ENCODE results near the gene USP53.

Gene USP53

GRCh38 chr4:119205690-119206089, 6.8 kb upstream of the USP53 start:
- no peak for DNase-seq
- Histone ChIP-seq H3K79me1 (replicated peaks; ENCODE audit: low read length, poor library complexity, severe bottlenecking) (no peaks in the 10 kb centered on the region), H3K14ac (ENCODE audit: low read length in 2 of 2) (no peak overlapping the region), H3K4me1 (ENCODE audit: control insufficient read depth, insufficient read depth, low read depth, low read length) (no peaks in the 10 kb centered on the region), H3K9me3 (ENCODE audit: control insufficient read depth, low read length) (no peaks in the 10 kb centered on the region), H3K18ac (ENCODE audit: low read depth in 1 of 2, low read length in 2 of 2) (no peak overlapping the region), H2AFZ (ENCODE audit: low read depth, low read length) (no peak overlapping the region), H3K23ac (ENCODE audit: low read length in 2 of 2) (no peak overlapping the region), H3K36me3 (ENCODE audit: control insufficient read depth in 1 of 2, insufficient read depth in 2 of 2, low read depth in 1 of 2, low read length in 2 of 2) (no peaks in the 10 kb centered on the region), H3K27me3 (ENCODE audit: control insufficient read depth in 1 of 2, insufficient read depth in 1 of 2, low read length in 2 of 2) (no peaks in the 10 kb centered on the region), H3K4ac (ENCODE audit: low read depth in 1 of 2, low read length in 2 of 2) (no peak overlapping the region), H3K27ac (ENCODE audit: low read length, poor library complexity, severe bottlenecking) (no peak overlapping the region), H2BK12ac (ENCODE audit: low read length in 2 of 2) (no peak overlapping the region), H4K8ac (ENCODE audit: low read length) (no peak overlapping the region), H2BK15ac (ENCODE audit: low read depth, poor library complexity, severe bottlenecking) (no peak overlapping the region), H2BK5ac (ENCODE audit: low read depth, low read length, poor library complexity, severe bottlenecking) (no peak overlapping the region), H3K4me2 (ENCODE audit: low read length, poor library complexity, severe bottlenecking) (no peak overlapping the region), H2BK120ac (ENCODE audit: low read depth, low read length) (no peak overlapping the region), H2AK5ac (ENCODE audit: low read length, severe bottlenecking) (no peak overlapping the region), H4K91ac (ENCODE audit: low read length) (no peak overlapping the region), H3K4me3 (ENCODE audit: insufficient read depth in 1 of 2, low read depth in 1 of 2, low read length in 2 of 2) (no peak overlapping the region), H3K9ac (ENCODE audit: low read length) (peak overlapping the region; percentile 69)

- Histone ChIP-seq H3K79me1 (replicated peaks; ENCODE audit: low read length, poor library complexity, severe bottlenecking) (peaks cover 2% of the 10 kb centered on the region), H2BK12ac (ENCODE audit: low read length in 2 of 2) (no peak overlapping the region), H3K36me3 (ENCODE audit: control insufficient read depth in 1 of 2, insufficient read depth in 2 of 2, low read depth in 1 of 2, low read length in 2 of 2) (no peaks in the 10 kb centered on the region), H2AK5ac (ENCODE audit: low read length, severe bottlenecking) (no peak overlapping the region), H3K4me3 (ENCODE audit: insufficient read depth in 1 of 2, low read depth in 1 of 2, low read length in 2 of 2) (peak overlapping the region in 1 of 2 experiments; percentile 28), H3K9ac (ENCODE audit: low read length) (peak overlapping the region; percentile 69), H3K4ac (ENCODE audit: low read depth in 1 of 2, low read length in 2 of 2) (no peak overlapping the region), H3K23ac (ENCODE audit: low read length in 2 of 2) (no peak overlapping the region), H3K18ac (ENCODE audit: low read depth in 1 of 2, low read length in 2 of 2) (no peak overlapping the region), H3K4me2 (ENCODE audit: low read length, poor library complexity, severe bottlenecking) (no peak overlapping the region), H2BK5ac (ENCODE audit: low read depth, low read length, poor library complexity, severe bottlenecking) (no peak overlapping the region), H2BK15ac (ENCODE audit: low read depth, poor library complexity, severe bottlenecking) (no peak overlapping the region), H3K9me3 (ENCODE audit: control insufficient read depth, low read length) (no peaks in the 10 kb centered on the region), H3K27ac (ENCODE audit: low read length, poor library complexity, severe bottlenecking) (no peak overlapping the region), H3K27me3 (ENCODE audit: control insufficient read depth in 1 of 2, insufficient read depth in 1 of 2, low read length in 2 of 2) (no peaks in the 10 kb centered on the region), H2BK120ac (ENCODE audit: low read depth, low read length) (no peak overlapping the region), H3K14ac (ENCODE audit: low read length in 2 of 2) (no peak overlapping the region), H4K8ac (ENCODE audit: low read length) (no peak overlapping the region), H3K4me1 (ENCODE audit: control insufficient read depth, insufficient read depth, low read depth, low read length) (no peaks in the 10 kb centered on the region), H4K91ac (ENCODE audit: low read length) (no peak overlapping the region), H2AFZ (ENCODE audit: low read depth, low read length) (no peak overlapping the region)
- 26% methylated on average over 1 of the region's 1 CpG for WGBS
- no peak for DNase-seq
These were observed 6.3 kb upstream of the USP53 start for GRCh38 chr4:119206178-119206577.

DNA sequence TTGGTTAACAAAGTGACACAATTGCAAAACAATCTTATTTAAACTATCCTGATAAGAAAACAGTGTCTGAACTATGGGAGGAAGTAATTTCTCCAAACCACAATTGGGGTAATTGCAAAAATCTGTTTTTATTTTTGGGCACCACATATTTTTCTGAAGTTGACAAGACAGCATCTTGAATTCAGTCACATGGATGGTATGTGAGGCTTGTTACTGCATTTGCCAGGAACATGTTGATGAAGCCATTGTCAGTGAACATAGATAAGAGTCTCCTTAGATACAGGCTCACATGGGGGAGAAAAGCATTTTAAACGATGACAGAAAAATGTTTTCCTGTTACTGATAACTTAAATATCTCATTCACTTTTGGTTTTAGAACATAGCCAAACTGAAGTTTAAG, 5.5 kb upstream of the USP53 start:
- no peak overlapping the region for H3K4ac ChIP-seq (ENCODE audit: low read depth in 1 of 2, low read length in 2 of 2)
- no CpG with 5 or more reads among the region's 1 CpG for WGBS
- no peak for DNase-seq
- H3K18ac ChIP-seq (ENCODE audit: low read depth in 1 of 2, low read length in 2 of 2): no peak overlapping the region
- H2BK5ac ChIP-seq (ENCODE audit: low read depth, low read length, poor library complexity, severe bottlenecking): no peak overlapping the region
- H3K36me3 ChIP-seq (ENCODE audit: control insufficient read depth in 1 of 2, insufficient read depth in 2 of 2, low read depth in 1 of 2, low read length in 2 of 2): no peaks in the 10 kb centered on the region
- no peaks in the 10 kb centered on the region for H3K4me1 ChIP-seq (ENCODE audit: control insufficient read depth, insufficient read depth, low read depth, low read length)
- no peak overlapping the region for H3K14ac ChIP-seq (ENCODE audit: low read length in 2 of 2)
- H3K27me3 ChIP-seq (ENCODE audit: control insufficient read depth in 1 of 2, insufficient read depth in 1 of 2, low read length in 2 of 2): no peaks in the 10 kb centered on the region
- no peak overlapping the region for H3K23ac ChIP-seq (ENCODE audit: low read length in 2 of 2)
- no peak overlapping the region for H2AK5ac ChIP-seq (ENCODE audit: low read length, severe bottlenecking)
- H3K9me3 ChIP-seq (ENCODE audit: control insufficient read depth, low read length): no peaks in the 10 kb centered on the region
- no peak overlapping the region for H4K8ac ChIP-seq (ENCODE audit: low read length)
- no peak overlapping the region for H2BK15ac ChIP-seq (ENCODE audit: low read depth, poor library complexity, severe bottlenecking)
- H3K9ac ChIP-seq (ENCODE audit: low read length): peak overlapping the region; percentile 69
- H2BK12ac ChIP-seq (ENCODE audit: low read length in 2 of 2): no peak overlapping the region
- H3K4me3 ChIP-seq (ENCODE audit: insufficient read depth in 1 of 2, low read depth in 1 of 2, low read length in 2 of 2): no peak overlapping the region
- H2BK120ac ChIP-seq (ENCODE audit: low read depth, low read length): no peak overlapping the region
- peaks cover 2% of the 10 kb centered on the region for H3K79me1 ChIP-seq (replicated peaks; ENCODE audit: low read length, poor library complexity, severe bottlenecking)
- no peak overlapping the region for H4K91ac ChIP-seq (ENCODE audit: low read length)
- H2AFZ ChIP-seq (ENCODE audit: low read depth, low read length): no peak overlapping the region
- H3K27ac ChIP-seq (ENCODE audit: low read length, poor library complexity, severe bottlenecking): no peak overlapping the region
- no peak overlapping the region for H3K4me2 ChIP-seq (ENCODE audit: low read length, poor library complexity, severe bottlenecking)

- Histone ChIP-seq H3K4me2 (ENCODE audit: low read length, poor library complexity, severe bottlenecking) (no peak overlapping the region), H2BK5ac (ENCODE audit: low read depth, low read length, poor library complexity, severe bottlenecking) (no peak overlapping the region), H3K4me3 (ENCODE audit: insufficient read depth in 1 of 2, low read depth in 1 of 2, low read length in 2 of 2) (peak overlapping the region in 1 of 2 experiments; percentile 34), H3K9me3 (ENCODE audit: control insufficient read depth, low read length) (no peaks in the 10 kb centered on the region), H4K8ac (ENCODE audit: low read length) (no peak overlapping the region), H3K36me3 (ENCODE audit: control insufficient read depth in 1 of 2, insufficient read depth in 2 of 2, low read depth in 1 of 2, low read length in 2 of 2) (no peaks in the 10 kb centered on the region), H3K9ac (ENCODE audit: low read length) (peak overlapping the region; percentile 99), H2AFZ (ENCODE audit: low read depth, low read length) (no peak overlapping the region), H3K4ac (ENCODE audit: low read depth in 1 of 2, low read length in 2 of 2) (no peak overlapping the region), H2BK12ac (ENCODE audit: low read length in 2 of 2) (no peak overlapping the region), H2BK120ac (ENCODE audit: low read depth, low read length) (no peak overlapping the region), H3K23ac (ENCODE audit: low read length in 2 of 2) (no peak overlapping the region), H2AK5ac (ENCODE audit: low read length, severe bottlenecking) (no peak overlapping the region), H3K18ac (ENCODE audit: low read depth in 1 of 2, low read length in 2 of 2) (no peak overlapping the region), H4K91ac (ENCODE audit: low read length) (no peak overlapping the region), H3K14ac (ENCODE audit: low read length in 2 of 2) (no peak overlapping the region), H3K27me3 (ENCODE audit: control insufficient read depth in 1 of 2, insufficient read depth in 1 of 2, low read length in 2 of 2) (no peaks in the 10 kb centered on the region), H3K79me1 (replicated peaks; ENCODE audit: low read length, poor library complexity, severe bottlenecking) (peaks cover 2% of the 10 kb centered on the region), H2BK15ac (ENCODE audit: low read depth, poor library complexity, severe bottlenecking) (no peak overlapping the region), H3K27ac (ENCODE audit: low read length, poor library complexity, severe bottlenecking) (peak overlapping the region; percentile 10), H3K4me1 (ENCODE audit: control insufficient read depth, insufficient read depth, low read depth, low read length) (no peaks in the 10 kb centered on the region)
- peak; percentile 96 for DNase-seq
These were observed 3.4 kb upstream of the USP53 start for GRCh38 chr4:119209077-119209476.

Measured in mesenchymal stem cell (in vitro differentiated cells and primary cell).